ENCODE measurements around the gene TMEM63C.

TMEM63C gene

GRCh38 chr14:77284066-77284465 lies 102.5 kb downstream of the TMEM63C start:
- no peak for DNase-seq

DNA sequence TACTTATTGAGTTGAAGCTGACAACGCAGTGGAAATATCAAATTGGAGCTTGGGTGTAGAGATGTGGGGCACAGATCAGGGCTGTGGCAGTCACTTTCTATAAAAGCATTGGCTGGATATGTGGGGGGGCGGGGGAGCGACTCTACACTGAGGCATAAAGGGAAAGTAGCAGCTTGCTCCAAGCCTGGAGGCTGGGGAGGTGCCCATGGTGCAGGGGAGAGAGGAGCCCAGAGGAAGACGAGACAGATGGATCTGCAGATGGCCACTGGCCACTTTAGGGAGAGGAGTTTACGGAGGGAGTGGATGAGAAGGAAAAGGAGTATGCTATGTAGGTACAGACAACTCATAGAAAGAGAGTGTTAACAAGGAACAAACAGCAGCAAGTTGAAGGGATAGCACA lies 102.9 kb downstream of the TMEM63C start:
- no peak for DNase-seq

DNA sequence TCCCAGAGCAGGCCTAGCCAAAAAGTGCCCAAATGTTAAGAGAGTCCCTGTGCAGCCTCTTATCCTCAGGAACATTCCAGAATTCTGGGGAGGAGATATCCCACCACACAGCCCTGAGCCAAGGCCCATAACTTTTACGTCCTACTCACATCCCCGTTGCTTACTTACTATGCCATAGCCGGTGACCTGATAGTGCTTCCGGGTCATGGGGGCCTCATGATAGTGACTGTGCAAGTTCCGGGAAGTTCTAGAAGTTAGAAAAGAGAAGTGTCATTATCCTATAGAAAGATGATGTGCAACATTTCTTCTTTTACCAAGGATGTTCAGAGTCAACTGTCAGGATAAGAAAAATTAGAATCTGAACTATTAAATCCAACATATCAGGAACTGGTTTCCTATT lies 105.0 kb downstream of the TMEM63C start:
- DNase-seq: no peak

DNA sequence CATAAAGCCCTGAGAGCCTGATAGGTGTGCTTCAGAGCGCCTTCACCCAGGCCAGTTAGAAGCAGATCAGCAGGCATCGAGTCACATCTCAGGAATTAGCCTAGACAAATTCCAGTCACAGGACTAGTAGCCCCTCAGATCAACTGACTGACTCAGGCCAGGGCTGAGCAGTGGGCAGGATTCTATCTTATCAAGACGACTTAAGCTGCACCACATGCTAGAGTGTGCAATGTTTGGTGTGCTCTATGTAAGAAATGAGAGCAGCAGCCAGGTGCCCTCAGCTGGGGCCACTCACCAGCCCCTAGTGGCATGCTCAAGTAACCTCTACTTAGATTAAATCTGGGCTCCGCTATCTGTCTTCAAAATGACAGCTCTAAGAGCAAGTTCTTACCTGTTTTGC lies 109.1 kb downstream of the TMEM63C start:
- no peak for DNase-seq

DNA sequence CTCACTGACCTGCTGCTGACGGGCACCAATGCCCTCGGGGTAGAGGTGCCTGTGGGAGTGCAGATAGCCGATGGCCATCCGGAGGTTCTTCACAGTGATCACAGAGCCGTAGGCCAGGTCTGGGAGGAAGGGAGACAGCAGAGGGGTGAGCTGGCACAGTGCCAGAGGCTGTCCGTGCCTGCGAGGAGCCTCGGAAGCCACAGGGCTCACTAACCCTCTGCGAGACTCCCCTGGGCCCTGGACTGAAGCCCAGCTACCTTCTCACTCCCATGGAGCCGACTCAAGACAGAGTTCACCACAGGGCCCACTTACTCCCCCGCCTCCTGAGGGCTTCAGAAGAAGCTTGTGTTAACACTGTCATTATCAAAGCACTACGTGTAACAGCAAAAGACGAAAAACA lies 114.6 kb downstream of the TMEM63C start:
- DNase-seq: no peak

DNA sequence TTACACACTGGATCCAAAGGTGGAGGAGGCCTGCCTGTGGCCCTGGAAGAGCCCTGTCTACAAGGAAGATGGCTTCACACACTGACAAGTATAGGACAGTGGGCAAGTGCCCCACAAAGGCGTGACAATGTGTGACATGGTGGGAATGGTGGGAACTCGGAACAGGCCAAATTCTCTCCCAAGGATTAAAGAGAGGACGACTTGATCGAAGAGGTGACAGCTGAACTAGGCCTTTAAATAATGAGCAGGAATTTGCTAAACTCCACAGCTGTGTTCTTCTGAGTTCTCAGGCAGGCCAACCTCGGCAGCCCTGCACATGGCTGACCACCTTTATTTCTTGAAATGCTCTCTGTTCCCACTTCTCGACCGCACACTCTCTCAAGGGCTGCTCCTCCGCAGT lies 115.3 kb downstream of the TMEM63C start:
- no peak for DNase-seq

- DNase-seq: no peak
Measured at GRCh38 chr14:77299771-77300170, 118.2 kb downstream of the TMEM63C start.

- peak; percentile 21 for DNase-seq
Measured at GRCh38 chr14:77301103-77301502, 119.5 kb downstream of the TMEM63C start.

DNA sequence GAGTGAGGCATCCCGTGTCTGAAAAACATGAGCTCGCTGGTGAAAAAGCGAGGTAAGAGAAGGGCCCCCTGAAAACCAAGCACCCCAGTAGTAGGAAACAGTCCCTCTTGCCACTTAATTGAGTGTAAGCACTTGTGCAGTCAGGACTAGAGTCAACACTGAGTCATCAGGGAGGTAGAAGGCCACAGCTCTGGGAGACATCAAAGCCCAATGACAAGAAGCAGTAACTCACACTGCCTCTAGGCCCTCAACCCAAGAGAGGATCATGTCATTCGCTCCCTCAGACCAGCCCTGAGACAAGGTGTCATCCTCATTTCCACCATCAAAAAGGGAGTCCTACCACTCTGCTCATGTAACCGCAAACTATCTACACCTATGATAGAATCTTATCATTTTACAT lies 121.3 kb downstream of the TMEM63C start:
- peak; percentile 41 for DNase-seq

- DNase-seq: peak; percentile 34
Measured at GRCh38 chr14:77303417-77304156, 122.0 kb downstream of the TMEM63C start.

DNA sequence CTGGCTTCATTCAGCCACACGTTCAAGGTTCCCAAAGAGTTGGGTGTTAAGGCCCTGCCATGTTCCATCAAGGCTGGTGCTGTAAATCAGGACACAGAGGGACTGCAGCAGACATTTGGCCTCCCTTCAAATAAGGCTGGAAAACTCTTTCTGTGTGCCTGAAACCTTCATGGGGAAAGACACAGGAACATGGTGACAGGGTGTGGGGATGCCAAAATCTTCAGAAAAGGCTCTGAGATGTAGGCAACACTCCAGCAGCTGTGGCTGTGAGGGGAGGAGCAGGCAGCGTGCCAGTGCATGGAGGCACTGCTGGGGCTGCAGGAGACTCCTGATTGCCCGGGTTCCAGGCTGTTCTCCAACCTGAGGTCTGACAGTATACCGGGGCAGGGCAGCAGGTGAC lies 124.1 kb downstream of the TMEM63C start:
- DNase-seq: no peak

- DNase-seq: no peak
Measured at GRCh38 chr14:77306416-77306815, 124.8 kb downstream of the TMEM63C start.

DNA sequence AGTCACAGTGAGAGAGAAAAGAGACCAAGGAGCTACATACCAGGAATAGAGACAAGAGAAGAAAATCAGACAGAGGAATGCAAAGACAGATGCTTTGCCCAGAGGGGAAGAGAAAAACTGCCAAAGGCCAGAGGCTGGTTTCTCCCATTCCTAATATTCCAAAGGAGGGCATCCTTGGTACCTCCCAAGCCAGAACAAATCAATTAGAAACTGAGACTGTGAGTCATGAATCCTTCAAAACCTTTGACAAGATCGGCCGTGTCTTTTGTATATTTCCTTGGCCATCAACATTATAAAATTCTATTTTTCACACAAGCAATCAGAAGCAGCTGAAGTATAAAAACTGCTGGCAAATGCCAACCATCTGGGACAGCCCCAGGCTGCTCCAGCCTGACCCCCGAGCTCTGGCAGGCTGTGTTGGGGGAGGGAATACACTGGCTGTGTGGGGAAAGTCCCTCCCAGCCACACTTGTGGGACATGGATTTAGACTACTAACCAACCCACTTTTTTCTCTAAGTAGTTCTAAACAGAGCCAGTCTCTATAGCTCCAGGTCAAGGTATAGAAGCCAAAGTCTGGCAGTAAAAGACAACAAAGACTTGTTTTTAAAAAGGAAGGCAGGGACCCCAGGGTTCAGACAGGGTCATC lies 125.4 kb downstream of the TMEM63C start:
- no peak for DNase-seq
